NCI-H226 (cell line): ENCODE measurements around the gene POLD4.

Source experiments
- DNase-seq: peaks from one replicate; pipeline ENCODE4 v3.0.0-alpha.2; 2015

Gene POLD4

DNA sequence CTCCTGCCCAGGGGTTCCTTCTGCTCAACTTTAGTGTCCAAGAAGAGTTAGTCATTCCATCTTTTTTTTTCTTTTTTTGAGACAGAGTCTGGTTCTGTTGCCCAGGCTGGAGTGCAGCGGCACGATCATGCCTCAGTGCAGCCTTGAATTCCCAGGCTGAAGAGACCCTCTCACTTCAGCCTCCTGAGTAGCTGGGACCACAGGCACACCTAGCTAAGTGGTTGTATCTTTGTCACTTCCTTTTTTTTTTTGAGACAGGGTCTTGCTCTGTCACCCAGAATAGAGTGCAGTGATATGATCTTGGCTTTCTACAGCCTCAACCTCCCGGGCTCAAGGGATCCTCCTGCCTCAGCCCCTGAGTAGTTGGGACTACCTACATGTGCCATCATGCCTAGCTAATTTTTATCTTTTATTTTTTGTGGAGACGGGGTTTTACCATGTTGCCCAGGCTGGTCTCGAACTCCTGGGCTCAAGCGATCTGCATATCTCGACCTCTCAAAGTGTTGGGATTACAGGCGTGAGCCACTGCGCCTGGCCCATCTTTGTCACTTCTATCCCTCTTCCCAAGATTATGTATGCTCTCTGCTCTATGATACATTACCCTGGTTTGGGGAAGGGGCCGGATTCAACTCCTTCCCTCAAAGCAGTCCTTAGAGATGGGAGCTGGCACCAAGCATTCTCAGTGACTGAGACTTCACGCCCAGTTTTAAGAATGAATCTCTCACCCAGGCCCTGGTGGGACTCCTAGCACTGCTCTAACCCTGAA is 40.0 kb downstream of the POLD4 start:
- DNase-seq, result no peak

GRCh38 chr11:67312187-67313021 is 40.9 kb downstream of the POLD4 start:
- peak; percentile 22 for DNase-seq

GRCh38 chr11:67311556-67312082 is 41.7 kb downstream of the POLD4 start:
- DNase-seq, result no peak

- no peak for DNase-seq
Observed at GRCh38 chr11:67311051-67311555, 42.2 kb downstream of the POLD4 start.

GRCh38 chr11:67310246-67311050 is 42.9 kb downstream of the POLD4 start:
- DNase-seq, result no peak

DNA sequence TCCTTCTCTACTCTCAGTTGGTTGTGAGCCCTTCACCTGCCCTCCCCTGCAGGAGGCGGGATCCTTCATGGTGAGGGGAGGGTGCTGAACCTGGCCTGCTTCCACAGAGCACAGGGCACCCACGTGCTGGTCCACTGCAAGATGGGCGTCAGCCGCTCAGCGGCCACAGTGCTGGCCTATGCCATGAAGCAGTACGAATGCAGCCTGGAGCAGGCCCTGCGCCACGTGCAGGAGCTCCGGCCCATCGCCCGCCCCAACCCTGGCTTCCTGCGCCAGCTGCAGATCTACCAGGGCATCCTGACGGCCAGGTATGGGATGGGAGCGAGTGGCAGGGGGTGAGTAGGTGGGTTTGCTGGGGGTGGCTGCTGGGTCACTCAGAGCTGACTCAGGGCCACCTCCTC is 43.7 kb downstream of the POLD4 start:
- no peak for DNase-seq

- no peak for DNase-seq
Observed at GRCh38 chr11:67309166-67309565, 44.2 kb downstream of the POLD4 start.

DNA sequence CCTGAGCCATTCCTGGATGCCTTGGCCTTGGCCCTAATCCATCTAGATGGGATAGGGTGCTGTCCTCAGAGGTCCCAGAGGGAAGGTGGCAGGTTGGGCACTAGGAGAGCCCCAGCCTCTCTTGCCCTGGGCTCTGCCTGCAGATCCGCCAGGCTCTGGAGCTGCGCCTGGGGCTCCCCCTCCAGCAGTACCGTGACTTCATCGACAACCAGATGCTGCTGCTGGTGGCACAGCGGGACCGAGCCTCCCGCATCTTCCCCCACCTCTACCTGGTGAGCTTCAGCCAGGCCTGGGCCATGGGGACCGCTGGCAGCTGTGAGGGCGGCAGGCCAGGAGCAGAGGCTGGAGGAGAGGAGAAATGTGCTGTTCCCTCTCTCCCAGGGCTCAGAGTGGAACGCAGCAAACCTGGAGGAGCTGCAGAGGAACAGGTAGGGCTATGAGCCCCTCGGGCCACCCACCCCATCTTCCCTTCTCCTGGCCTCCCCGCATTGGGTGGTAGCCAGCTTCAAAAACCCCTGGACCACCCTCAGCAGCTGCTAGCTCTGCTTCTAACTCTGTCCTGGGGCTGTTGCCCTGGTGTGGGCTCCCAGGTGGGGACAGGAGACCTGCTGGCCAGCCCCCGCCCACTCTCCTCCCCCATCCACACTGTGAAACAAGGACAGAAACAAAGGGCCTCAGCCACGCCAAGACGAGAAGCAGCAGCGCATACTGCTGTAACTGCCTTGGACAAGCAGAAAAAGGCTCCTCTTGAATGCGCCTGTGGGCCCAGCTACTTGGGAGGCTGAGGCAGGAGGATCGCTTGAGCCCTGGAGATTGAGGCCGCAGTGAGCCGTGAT is 45.1 kb downstream of the POLD4 start:
- DNase-seq, result no peak

DNA sequence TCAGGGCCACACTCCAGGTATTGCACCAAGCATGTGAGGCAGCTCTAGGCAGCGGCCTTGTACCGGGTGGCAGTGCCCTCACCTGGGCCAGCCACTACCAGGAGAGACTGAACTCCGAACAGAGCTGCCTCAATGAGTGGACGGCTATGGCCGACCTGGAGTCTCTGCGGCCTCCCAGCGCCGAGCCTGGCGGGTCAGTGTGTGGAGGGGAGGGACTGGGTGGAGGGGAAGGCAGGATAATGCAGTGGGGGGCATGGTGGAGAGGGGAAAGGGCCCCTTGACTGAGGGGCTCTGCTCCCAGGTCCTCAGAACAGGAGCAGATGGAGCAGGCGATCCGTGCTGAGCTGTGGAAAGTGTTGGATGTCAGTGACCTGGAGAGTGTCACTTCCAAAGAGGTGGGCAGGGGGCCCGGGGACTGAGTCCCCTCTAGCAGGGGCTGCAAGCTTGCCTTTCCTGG is 45.8 kb downstream of the POLD4 start:
- DNase-seq, result no peak

DNA sequence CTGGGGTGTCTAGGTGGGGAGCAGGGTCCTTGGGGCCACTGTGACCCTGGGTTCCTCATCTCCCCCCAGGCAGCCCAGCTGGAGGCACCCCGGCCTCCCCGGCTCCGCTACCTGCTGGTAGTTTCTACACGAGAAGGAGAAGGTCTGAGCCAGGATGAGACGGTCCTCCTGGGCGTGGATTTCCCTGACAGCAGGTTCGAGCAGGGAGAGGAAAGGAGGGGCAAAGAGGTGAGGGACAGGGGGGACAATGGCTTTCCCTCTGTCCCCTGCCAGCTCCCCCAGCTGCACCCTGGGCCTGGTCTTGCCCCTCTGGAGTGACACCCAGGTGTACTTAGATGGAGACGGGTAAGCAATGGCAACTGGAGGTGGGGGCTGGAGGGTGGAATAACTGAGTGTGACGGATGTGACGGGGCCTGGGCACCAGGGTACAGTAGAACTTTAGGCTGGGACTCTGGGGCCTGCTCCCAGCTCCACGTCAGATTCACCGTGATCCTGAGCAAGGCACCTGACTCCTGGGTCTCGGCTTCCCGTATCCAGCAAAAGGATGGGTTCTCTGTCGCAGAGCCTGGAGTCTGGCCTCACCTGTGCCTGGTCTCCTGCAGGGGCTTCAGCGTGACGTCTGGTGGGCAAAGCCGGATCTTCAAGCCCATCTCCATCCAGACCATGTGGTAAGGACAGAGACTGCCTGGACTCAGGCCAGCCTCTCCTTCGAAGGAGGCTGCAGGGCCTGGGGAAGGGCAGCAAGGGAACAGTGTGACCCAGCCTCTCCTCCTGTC is 46.4 kb downstream of the POLD4 start:
- no peak for DNase-seq

GRCh38 chr11:67304511-67305113 is 48.7 kb downstream of the POLD4 start:
- no peak for DNase-seq

- peak; percentile 77 for DNase-seq
Observed at GRCh38 chr11:67303835-67304411, 49.4 kb downstream of the POLD4 start.

DNA sequence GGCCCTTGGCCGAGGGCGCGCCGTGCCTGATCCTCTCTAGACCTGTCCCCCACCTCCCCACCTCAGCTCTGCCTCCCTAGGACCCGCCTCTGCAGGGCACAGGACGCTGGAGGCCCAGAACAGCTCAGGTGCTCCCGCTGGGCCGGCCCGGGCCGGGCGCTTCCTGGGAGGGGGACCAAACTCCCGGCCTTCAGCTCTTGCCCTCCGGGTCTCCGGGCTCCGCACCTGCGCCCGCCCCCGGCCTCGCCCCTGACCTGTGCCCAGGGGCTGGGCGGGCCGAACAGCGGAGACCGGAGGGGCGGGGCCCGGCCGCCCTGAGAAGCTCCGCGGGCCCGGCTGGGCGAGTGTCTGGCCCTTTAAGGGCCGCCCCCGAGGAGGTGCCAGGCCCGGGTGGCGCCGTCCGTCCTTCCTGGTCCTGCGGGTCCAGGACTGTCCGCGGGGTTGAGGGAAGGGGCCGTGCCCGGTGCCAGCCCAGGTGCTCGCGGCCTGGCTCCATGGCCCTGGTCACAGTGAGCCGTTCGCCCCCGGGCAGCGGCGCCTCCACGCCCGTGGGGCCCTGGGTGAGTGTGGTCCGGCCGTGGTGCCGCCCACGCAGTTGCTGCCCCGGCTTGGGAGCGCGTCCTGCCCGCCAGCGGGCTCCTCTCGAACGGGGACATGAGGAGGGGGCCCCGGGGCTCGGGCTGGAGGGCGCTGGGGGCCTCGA is 50.1 kb downstream of the POLD4 start, which contains the start of gene SSH3:
Gene SSH3 (plus strand): TSS at position 399 of the 703 bp plus-strand sequence. CDS start 96 bp downstream, at position 495.
- DNase-seq, result peak; percentile 89

- peak; percentile 58 for DNase-seq
Observed at GRCh38 chr11:67302571-67303131, 50.7 kb downstream of the POLD4 start.

DNA sequence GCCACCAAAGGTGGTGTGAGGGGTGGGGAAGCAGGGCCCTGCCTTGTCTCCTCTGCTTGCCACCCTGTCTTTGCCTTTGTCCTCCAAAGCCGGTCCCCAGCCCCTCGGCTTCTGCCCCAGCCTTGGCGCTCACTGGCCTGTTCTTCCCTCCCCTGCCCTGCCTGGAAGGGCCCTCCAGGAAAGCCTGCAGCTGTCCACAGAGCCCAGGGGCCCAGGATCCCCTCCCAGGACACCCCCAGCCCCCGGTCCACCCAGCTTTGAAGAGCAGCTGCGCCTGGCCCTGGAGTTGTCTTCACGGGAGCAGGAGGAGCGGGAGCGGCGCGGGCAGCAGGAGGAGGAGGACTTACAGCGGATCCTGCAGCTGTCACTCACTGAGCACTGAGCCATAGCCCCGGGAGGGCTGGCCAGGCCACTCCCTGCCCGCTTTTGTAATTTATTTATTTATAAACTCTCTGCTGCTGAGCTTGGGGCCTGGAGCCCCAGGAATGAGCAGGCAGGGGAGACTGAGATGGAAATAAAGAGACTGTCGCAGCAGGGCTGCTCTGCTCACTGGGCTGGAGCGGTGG is 51.3 kb downstream of the POLD4 start:
- no peak for DNase-seq

DNA sequence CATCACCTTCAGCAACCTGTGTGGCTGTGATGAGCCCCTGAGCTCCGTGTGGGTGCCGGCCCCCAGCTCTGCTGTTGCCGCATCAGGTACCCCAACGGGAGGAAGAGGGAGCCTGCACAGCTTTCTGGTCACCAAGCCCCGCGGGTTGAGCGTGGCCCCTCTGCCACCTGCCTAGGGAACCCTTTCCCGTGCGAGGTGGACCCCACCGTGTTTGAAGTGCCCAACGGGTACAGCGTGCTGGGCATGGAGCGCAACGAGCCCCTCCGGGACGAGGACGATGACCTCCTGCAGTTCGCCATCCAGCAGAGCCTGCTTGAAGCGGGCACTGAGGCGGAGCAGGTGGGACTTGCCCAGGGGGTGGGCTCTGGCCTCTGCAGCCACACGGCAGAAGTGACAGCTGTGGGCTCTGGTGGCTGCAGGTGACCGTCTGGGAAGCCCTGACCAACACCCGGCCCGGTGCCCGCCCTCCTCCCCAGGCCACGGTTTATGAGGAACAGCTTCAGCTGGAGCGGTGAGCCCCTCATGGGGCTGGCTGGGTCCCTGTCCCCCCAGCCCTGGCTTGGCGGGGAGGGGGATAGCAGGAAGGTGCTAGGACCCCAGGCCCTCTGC is 51.9 kb downstream of the POLD4 start:
- no peak for DNase-seq
